Natural killer cell treated with Interleukin-12 subunit alpha and Interleukin-12 subunit beta and Interleukin-15 and Interleukin-18, amount 100 ng/mL, for 72 hours (primary cell): ENCODE data around the gene RETSAT. TPM values are rescaled to one million over a fixed set of nuclear protein-coding genes. Genes with fewer than 3 reads are reported as not detected.

ENCODE experiments used
- ATAC-seq, 2 donors: fragments of 150-1000 bp; cut with Tn5 transposase in 1 of 2; sonication (Bioruptor Pico), chemical (Tn5 transposase) in 1 of 2; 2 replicates each; pipeline ENCODE4 v1.10.0; 2021
- DNase-seq: peaks from one replicate; pipeline ENCODE4 v3.0.0; 2022; ENCODE audit warnings: low spot score
- H3K27ac Mint-ChIP-seq, 2 donors: 1 replicate in 1 of 2; 2 replicates in 1 of 2; pipeline ENCODE4 v1.8.0; 2022; ENCODE audit warnings: mixed read lengths in 2 of 2, mild to moderate bottlenecking in 1 of 2, moderate library complexity in 1 of 2
- H3K27me3 Mint-ChIP-seq, 2 donors: 1 replicate in 1 of 2; 2 replicates in 1 of 2; pipeline ENCODE4 v1.8.0; 2022; ENCODE audit warnings: mixed read lengths in 2 of 2
- H3K36me3 Mint-ChIP-seq: one replicate; pipeline ENCODE4 v1.8.0; 2022; ENCODE audit warnings: mixed read lengths
- H3K4me1 Mint-ChIP-seq, 2 donors: 1 replicate in 1 of 2; 2 replicates in 1 of 2; pipeline ENCODE4 v1.8.0; 2022; ENCODE audit warnings: low read depth in 2 of 2, mixed read lengths in 2 of 2, mild to moderate bottlenecking in 1 of 2
- H3K4me3 Mint-ChIP-seq: one replicate; pipeline ENCODE4 v1.8.0; 2022; ENCODE audit warnings: mixed read lengths
- H3K9me3 Mint-ChIP-seq: 2 replicates; pipeline ENCODE4 v1.8.0; 2022; ENCODE audit warnings: mixed read lengths
- total RNA-seq, 2 donors: library from RNA; stranded (reverse); gene quantifications; one replicate each; pipeline ENCODE4 v1.2.3, GENCODE V29; 2022

The RETSAT gene
- total RNA-seq, result 10 to 100 TPM; 25.5 to 32.7 TPM

GRCh38 chr2:85354286-85355072 is at the start of gene RETSAT, which contains the start of gene ELMOD3:
RETSAT (minus strand) TSS chr2:85354528; CDS start chr2:85354507, 21 bp downstream.
ELMOD3 (plus strand) TSS chr2:85354769; CDS start chr2:85357199, 2,430 bp downstream.
- DNase-seq (peak; percentile 97), ATAC-seq (peak; percentile 99 to 100)
- Mint-ChIP-seq H3K4me3 (peak within 1 kb of the TSS; percentile 99), H3K27ac (peak within 1 kb of the TSS; percentile 91 to 97), H3K4me1 (peaks cover 25 to 32% of the 10 kb centered on the region in 2 donors), H3K36me3 (peaks cover 10% of the 10 kb centered on the region), H3K9me3 (no peaks in the 10 kb centered on the region), H3K27me3 (no peaks in the 10 kb centered on the region)

GRCh38 chr2:85401844-85402243 is 47.5 kb upstream of the RETSAT start:
- Mint-ChIP-seq H3K36me3 (peaks cover 12% of the 10 kb centered on the region), H3K27me3 (no peaks in the 10 kb centered on the region), H3K9me3 (peaks cover 3% of the 10 kb centered on the region), H3K27ac (peak overlapping the region; percentile 29 to 44), H3K4me1 (peaks cover 12 to 24% of the 10 kb centered on the region in 2 donors), H3K4me3 (no peak overlapping the region)
- DNase-seq (peak; percentile 32), ATAC-seq (no peak)

- peaks cover 16 to 28% of the 10 kb centered on the region in 2 donors for H3K4me1 Mint-ChIP-seq
- no peaks in the 10 kb centered on the region for H3K27me3 Mint-ChIP-seq
- no peak overlapping the region for H3K4me3 Mint-ChIP-seq
- peaks cover 3% of the 10 kb centered on the region for H3K9me3 Mint-ChIP-seq
- no peak for ATAC-seq
- no peak overlapping the region for H3K27ac Mint-ChIP-seq
- peaks cover 12% of the 10 kb centered on the region for H3K36me3 Mint-ChIP-seq
- DNase-seq, result no peak
Observed at GRCh38 chr2:85401464-85401805, 47.1 kb upstream of the RETSAT start.

DNA sequence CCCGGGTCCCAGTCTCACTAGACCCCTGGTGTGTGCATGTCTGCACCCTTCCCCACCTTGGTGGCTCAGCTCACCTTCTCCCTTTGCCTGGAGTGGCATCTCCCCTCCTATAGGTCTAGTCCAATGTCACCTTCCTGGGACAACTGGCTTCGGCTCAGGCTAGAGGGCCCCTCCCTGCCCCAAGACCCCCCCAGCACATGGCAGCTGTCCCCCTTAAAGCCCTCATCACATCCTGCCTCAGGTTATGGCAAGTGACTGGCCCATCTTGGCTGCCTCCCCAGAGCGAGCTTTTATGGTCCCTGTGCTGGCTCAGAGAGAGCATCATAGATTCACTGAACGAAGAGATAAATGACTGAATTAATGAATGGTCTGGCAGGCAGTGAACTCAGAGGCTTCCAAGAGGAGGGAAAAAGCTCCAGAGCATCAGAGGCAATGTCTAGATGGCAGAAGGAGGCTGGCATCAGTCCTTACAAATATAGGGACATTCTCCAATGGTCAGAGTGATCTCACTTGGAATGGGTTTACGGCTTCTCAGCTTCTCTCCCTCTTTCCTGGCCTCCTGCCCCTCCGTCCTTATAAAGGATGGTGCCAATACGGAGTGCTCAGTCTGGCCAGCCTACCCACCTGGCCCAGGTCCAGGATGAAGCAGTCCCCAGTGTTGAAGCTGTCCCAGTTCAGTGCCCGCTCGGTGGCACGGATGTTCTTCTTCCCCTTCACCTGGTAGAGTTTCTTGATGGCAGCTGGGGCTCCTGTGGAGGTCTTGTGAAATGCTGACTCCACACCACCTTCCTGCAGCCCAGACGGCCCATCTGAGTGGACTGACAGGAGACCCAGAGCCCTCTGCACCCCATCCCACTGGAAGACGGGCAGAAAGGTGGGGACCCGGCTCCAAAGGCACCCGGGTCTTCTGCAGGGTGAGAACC is 46.5 kb upstream of the RETSAT start:
- Mint-ChIP-seq H3K9me3 (peaks cover 3% of the 10 kb centered on the region), H3K27ac (no peak overlapping the region), H3K36me3 (peaks cover 12% of the 10 kb centered on the region), H3K27me3 (no peaks in the 10 kb centered on the region), H3K4me3 (no peak overlapping the region), H3K4me1 (peaks cover 15 to 25% of the 10 kb centered on the region in 2 donors)
- DNase-seq (no peak), ATAC-seq (no peak)

GRCh38 chr2:85400023-85400422 is 45.7 kb upstream of the RETSAT start:
- DNase-seq (no peak), ATAC-seq (no peak)
- peaks cover 7 to 17% of the 10 kb centered on the region in 2 donors for H3K4me1 Mint-ChIP-seq
- H3K27ac Mint-ChIP-seq, result no peak overlapping the region
- H3K4me3 Mint-ChIP-seq, result no peak overlapping the region
- peaks cover 3% of the 10 kb centered on the region for H3K9me3 Mint-ChIP-seq
- H3K36me3 Mint-ChIP-seq, result peaks cover 12% of the 10 kb centered on the region
- no peaks in the 10 kb centered on the region for H3K27me3 Mint-ChIP-seq

DNA sequence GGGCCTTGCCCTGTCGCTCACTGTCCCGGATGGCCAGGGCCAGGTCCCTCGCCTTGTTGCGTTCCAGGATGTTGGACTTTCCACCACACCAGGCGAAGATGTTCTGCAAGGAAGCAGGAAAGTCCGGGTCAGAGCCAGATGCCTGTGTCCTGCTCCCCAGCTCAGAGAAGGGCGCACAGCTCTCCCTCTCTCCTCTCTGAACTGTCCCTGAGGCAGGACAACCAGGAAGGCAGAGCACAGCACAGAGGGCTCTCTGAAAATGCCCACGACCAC is 44.8 kb upstream of the RETSAT start:
- ATAC-seq (no peak), DNase-seq (no peak)
- Mint-ChIP-seq H3K27me3 (no peaks in the 10 kb centered on the region), H3K27ac (no peak overlapping the region), H3K4me1 (peaks cover 7 to 16% of the 10 kb centered on the region in 2 donors), H3K9me3 (peaks cover 3% of the 10 kb centered on the region), H3K4me3 (no peak overlapping the region), H3K36me3 (peaks cover 12% of the 10 kb centered on the region)

GRCh38 chr2:85398426-85399182 is 44.3 kb upstream of the RETSAT start:
- peaks cover 7% of the 10 kb centered on the region for H3K36me3 Mint-ChIP-seq
- no peak overlapping the region for H3K27ac Mint-ChIP-seq
- DNase-seq, result no peak
- no peak overlapping the region for H3K4me3 Mint-ChIP-seq
- no peaks in the 10 kb centered on the region for H3K27me3 Mint-ChIP-seq
- no peaks in the 10 kb centered on the region for H3K9me3 Mint-ChIP-seq
- peak; percentile 26 to 29 for ATAC-seq
- peaks cover 10 to 16% of the 10 kb centered on the region in 2 donors for H3K4me1 Mint-ChIP-seq

DNA sequence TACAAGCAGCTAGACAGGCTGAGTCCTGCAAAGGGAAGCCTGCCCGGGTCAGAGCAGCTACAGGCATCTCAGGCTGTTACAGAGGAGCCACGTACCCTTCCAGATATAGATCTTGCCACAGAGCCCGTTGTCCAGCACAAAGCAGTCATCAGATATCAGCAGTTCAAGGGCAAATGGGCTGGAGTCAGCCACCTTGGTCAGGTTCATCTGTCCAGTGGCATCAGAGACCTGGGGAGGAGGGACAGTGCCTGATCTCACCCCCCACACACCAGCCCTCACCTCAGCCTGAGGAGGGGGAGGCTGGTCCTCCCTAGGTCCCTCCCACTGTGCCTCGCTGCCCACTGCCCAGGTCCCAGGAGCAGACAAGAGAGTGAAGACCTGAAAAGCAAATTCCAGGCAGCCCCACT is 43.6 kb upstream of the RETSAT start:
- DNase-seq (no peak), ATAC-seq (no peak)
- Mint-ChIP-seq H3K4me1 (peaks cover 10 to 16% of the 10 kb centered on the region in 2 donors), H3K27ac (no peak overlapping the region), H3K9me3 (no peaks in the 10 kb centered on the region), H3K27me3 (no peaks in the 10 kb centered on the region), H3K4me3 (no peak overlapping the region), H3K36me3 (peaks cover 6% of the 10 kb centered on the region)

- no peak for ATAC-seq
- no peak for DNase-seq
- H3K4me1 Mint-ChIP-seq, result peaks cover 8 to 11% of the 10 kb centered on the region in 2 donors
- no peaks in the 10 kb centered on the region for H3K27me3 Mint-ChIP-seq
- H3K4me3 Mint-ChIP-seq, result no peak overlapping the region
- no peaks in the 10 kb centered on the region for H3K36me3 Mint-ChIP-seq
- H3K27ac Mint-ChIP-seq, result peak overlapping the region in 1 of 2 donors; percentile 14
- H3K9me3 Mint-ChIP-seq, result no peaks in the 10 kb centered on the region
Observed at GRCh38 chr2:85396531-85397470, 42.5 kb upstream of the RETSAT start.

DNA sequence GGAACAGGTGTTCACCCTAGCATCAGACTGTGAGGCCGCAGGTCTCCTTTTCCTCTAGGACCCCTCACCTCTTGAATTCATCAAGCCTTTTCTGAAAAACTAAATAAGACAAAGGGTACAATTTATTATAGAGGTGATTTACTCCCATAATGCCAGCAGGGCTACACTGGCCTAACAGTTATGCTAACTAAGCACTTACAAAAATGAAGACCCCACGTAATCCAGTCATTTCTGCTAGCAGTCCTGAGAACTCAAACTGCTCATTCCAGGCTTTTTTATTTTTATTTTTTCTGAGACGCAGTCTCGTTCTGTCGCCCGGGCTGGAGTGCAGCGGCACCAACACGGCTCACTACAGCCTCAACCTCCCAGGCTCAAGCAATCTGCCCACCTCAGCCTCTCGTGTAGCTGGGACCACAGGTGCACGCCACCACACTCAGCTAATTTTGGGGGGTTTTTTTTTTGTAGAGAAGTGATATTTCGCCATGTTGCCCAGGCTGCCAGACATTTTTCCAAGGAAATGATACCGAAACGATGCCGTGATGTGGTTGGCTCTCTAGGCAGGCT is 41.7 kb upstream of the RETSAT start:
- Mint-ChIP-seq H3K4me1 (peaks cover 8 to 11% of the 10 kb centered on the region in 2 donors), H3K4me3 (no peak overlapping the region), H3K9me3 (no peaks in the 10 kb centered on the region), H3K27me3 (no peaks in the 10 kb centered on the region), H3K36me3 (no peaks in the 10 kb centered on the region), H3K27ac (peak overlapping the region in 1 of 2 donors; percentile 14)
- DNase-seq, result no peak
- no peak for ATAC-seq

DNA sequence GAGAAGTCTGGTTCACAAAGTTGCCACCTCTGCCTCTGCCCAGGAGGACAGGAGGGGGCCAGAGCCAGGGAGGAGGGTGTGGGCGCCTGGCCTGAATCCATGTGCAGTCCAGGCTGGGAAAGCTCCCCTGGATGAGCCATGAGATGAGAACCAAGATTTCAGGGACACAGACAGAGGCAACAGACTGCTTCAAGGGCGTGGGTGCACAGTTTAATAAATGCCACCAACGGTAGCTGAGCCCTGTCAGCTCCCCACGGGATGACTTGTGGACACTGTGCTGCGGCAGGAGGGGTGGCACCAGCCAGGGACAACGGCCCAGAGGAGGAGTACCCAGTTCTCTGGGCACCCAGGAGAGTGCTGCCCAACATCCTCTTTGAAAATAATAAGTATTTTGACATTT is 40.6 kb upstream of the RETSAT start:
- ATAC-seq, result no peak
- no peak overlapping the region for H3K27ac Mint-ChIP-seq
- no peaks in the 10 kb centered on the region for H3K36me3 Mint-ChIP-seq

GRCh38 chr2:85394261-85394681 is 39.9 kb upstream of the RETSAT start:
- Mint-ChIP-seq H3K27me3 (no peaks in the 10 kb centered on the region), H3K27ac (no peak overlapping the region), H3K4me3 (no peak overlapping the region), H3K9me3 (no peaks in the 10 kb centered on the region), H3K4me1 (peaks cover 8 to 11% of the 10 kb centered on the region in 2 donors), H3K36me3 (no peaks in the 10 kb centered on the region)
- ATAC-seq (no peak), DNase-seq (no peak)

More for the DNA sequence above, 40.6 kb upstream of the RETSAT start:
- Mint-ChIP-seq H3K27me3 (no peaks in the 10 kb centered on the region), H3K9me3 (no peaks in the 10 kb centered on the region), H3K4me1 (peaks cover 8 to 11% of the 10 kb centered on the region in 2 donors), H3K4me3 (no peak overlapping the region)
- no peak for DNase-seq
